Endothelial cell of umbilical vein (primary cell): ENCODE measurements around the gene ALLC. TPM values are rescaled to one million over a fixed set of nuclear protein-coding genes. Genes with fewer than 3 reads are reported as not detected.

ENCODE experiments used
- BruUV-seq: library from RNA; stranded (reverse); fragments of 400-500 nt; replicated peaks from 2 replicates; lab custom pipeline; 2021; lab: Mats Ljungman, UMichigan
- CTCF ChIA-PET: fragments of 300-600, 350-600 bp; sonication (Branson Sonifier 250); formaldehyde crosslinking; loops from one replicate; lab custom pipeline; 2021; ENCODE audit warnings: antibody characterized with exemption, inconsistent platforms; lab: Charles Lee
- POLR2A ChIA-PET: fragments of 300-600, 350-600 bp; sonication (Branson Sonifier 250); formaldehyde crosslinking; loops from one replicate; lab custom pipeline; 2021; ENCODE audit warnings: antibody characterized with exemption, inconsistent platforms; lab: Charles Lee
- DNase-seq: peaks from one replicate; pipeline ENCODE4 v3.0.0-alpha.2; 2011; ENCODE audit warnings: low read depth, low spot score
- FAIRE-seq: peaks from 2 replicates; lab custom pipeline; 2011; peaks lifted over from hg19 to GRCh38; lab: Jason Lieb, UNC
- H2AFZ ChIP-seq: 2 replicates; pipeline ENCODE4 v1.6.0; 2012; ENCODE audit warnings: low read depth, low read length, control low read depth, inconsistent platforms
- H3K27ac ChIP-seq: 2 replicates; pipeline ENCODE4 v1.5.1; 2011; ENCODE audit warnings: low read depth, mild to moderate bottlenecking, control low read depth, low read length, moderate library complexity; ENCODE audit not compliant: insufficient read depth
- H3K27me3 ChIP-seq, 2 experiments: 2 replicates each; pipeline versions ENCODE4 v1.6.0 to v1.6.1; 2011; ENCODE audit warnings: low read length in 2 of 2, mixed read lengths in 1 of 2; ENCODE audit not compliant: control insufficient read depth in 2 of 2, insufficient read depth in 2 of 2
- H3K36me3 ChIP-seq, 2 experiments: 2 replicates in 1 of 2; 3 replicates in 1 of 2; pipeline ENCODE4 v1.5.1; 2011; ENCODE audit warnings: low read length in 2 of 2, mild to moderate bottlenecking in 1 of 2, moderate library complexity in 1 of 2; ENCODE audit not compliant: control insufficient read depth in 2 of 2, insufficient read depth in 2 of 2; ENCODE audit errors: extremely low read depth in 1 of 2
- H3K4me1 ChIP-seq: 3 replicates; pipeline ENCODE4 v1.5.1; 2011; ENCODE audit warnings: mild to moderate bottlenecking, low read length; ENCODE audit not compliant: control insufficient read depth, insufficient read depth; ENCODE audit errors: extremely low read depth
- H3K4me2 ChIP-seq: 2 replicates; pipeline ENCODE4 v1.6.1; 2011; ENCODE audit warnings: low read length, control low read depth, mixed read lengths; ENCODE audit not compliant: insufficient read depth
- H3K4me3 ChIP-seq, 3 experiments: fragments of 200-600 bp in 1 of 3; sonication (generic), shearing (Covaris generic) in 1 of 3; replicated peaks in 1 of 3; 2 replicates each; pipeline ENCODE4 v1.5.1; 2011 to 2016; ENCODE audit warnings: control low read depth in 3 of 3, low read length in 3 of 3, mild to moderate bottlenecking in 2 of 3, inconsistent platforms in 1 of 3, low read depth in 1 of 3, moderate library complexity in 1 of 3; ENCODE audit not compliant: insufficient read depth in 1 of 3
- H3K79me2 ChIP-seq: 2 replicates; pipeline ENCODE4 v1.6.0; 2012; ENCODE audit warnings: low read length, inconsistent platforms; ENCODE audit not compliant: control insufficient read depth, insufficient read depth
- H3K9ac ChIP-seq: replicated peaks from 2 replicates; pipeline ENCODE3; 2011; ENCODE audit warnings: low read length, control low read depth; ENCODE audit not compliant: insufficient read depth; ENCODE audit errors: extremely low read depth
- H3K9me1 ChIP-seq: replicated peaks from 3 replicates; pipeline ENCODE4 v1.6.0; 2011; ENCODE audit warnings: mild to moderate bottlenecking, low read length; ENCODE audit not compliant: control insufficient read depth, insufficient read depth; ENCODE audit errors: extremely low read depth
- H3K9me3 ChIP-seq: replicated peaks from 2 replicates; pipeline ENCODE4 v1.5.1; 2012; ENCODE audit warnings: low read length, inconsistent platforms; ENCODE audit not compliant: control insufficient read depth, insufficient read depth
- H4K20me1 ChIP-seq: replicated peaks from 2 replicates; pipeline ENCODE3; 2011; ENCODE audit warnings: mild to moderate bottlenecking, low read length; ENCODE audit not compliant: control insufficient read depth, insufficient read depth; ENCODE audit errors: extremely low read depth
- CTCF ChIP-seq, 2 donors: IDR thresholded peaks; 1 replicate in 1 of 2; 2 replicates in 1 of 2; pipeline ENCODE4 v1.5.1; 2011; ENCODE audit warnings: low read length in 2 of 2, mild to moderate bottlenecking in 2 of 2, moderate library complexity in 2 of 2, control low read depth in 1 of 2, inconsistent platforms in 1 of 2, low read depth in 1 of 2; ENCODE audit not compliant: insufficient read depth in 1 of 2; ENCODE audit errors: extremely low read depth in 1 of 2
- EZH2 ChIP-seq: IDR thresholded peaks from 2 replicates; pipeline ENCODE4 v1.6.1; 2012; ENCODE audit warnings: borderline replicate concordance, low read depth, mild to moderate bottlenecking, moderate library complexity, low read length, inconsistent platforms; ENCODE audit not compliant: severe bottlenecking
- FOS ChIP-seq: IDR thresholded peaks from 2 replicates; pipeline ENCODE4 v1.6.1; 2011; ENCODE audit warnings: mild to moderate bottlenecking, low read length, moderate library complexity, borderline replicate concordance; ENCODE audit not compliant: insufficient read depth
- GATA2 ChIP-seq: IDR thresholded peaks from 2 replicates; pipeline ENCODE4 v1.7.0; 2011; ENCODE audit warnings: low read depth, mild to moderate bottlenecking, moderate library complexity, mixed read lengths, low read length; ENCODE audit not compliant: insufficient read length, insufficient read depth
- JUN ChIP-seq: IDR thresholded peaks from 2 replicates; pipeline ENCODE4 v1.6.1; 2011; ENCODE audit warnings: borderline replicate concordance, low read depth; ENCODE audit not compliant: insufficient read length, insufficient read depth
- MAX ChIP-seq: IDR thresholded peaks from 2 replicates; pipeline ENCODE4 v1.6.1; 2011; ENCODE audit not compliant: insufficient read depth, insufficient read length
- MYC ChIP-seq: IDR thresholded peaks from one replicate; pipeline ENCODE4 v1.6.1; 2011; ENCODE audit warnings: mild to moderate bottlenecking, low read depth, low read length
- POLR2A ChIP-seq: IDR thresholded peaks from 2 replicates; pipeline ENCODE4 v1.6.1; 2012; ENCODE audit warnings: low read depth, mild to moderate bottlenecking, control low read depth, low read length
- POLR2AphosphoS5 ChIP-seq: IDR thresholded peaks from 2 replicates; pipeline ENCODE4 v1.6.1; 2012; ENCODE audit warnings: low read depth, mild to moderate bottlenecking, control low read depth, low read length, moderate library complexity; ENCODE audit not compliant: insufficient read depth
- dilution Hi-C: fragments of 300-500 bp; cut with MboI; formaldehyde crosslinking; loops from one replicate; pipeline ENCODE4 v1.15.0; 2019; ENCODE audit warnings: low sequenced_read_pairs; ENCODE audit not compliant: extremely low pct_ligation_motif_present
- intact Hi-C: fragments of 100-400 bp; cut with micrococcal nuclease; formaldehyde crosslinking; loops from one replicate; pipeline ENCODE4 v1.10.0; 2022
- polyA plus RNA-seq, 4 experiments: library from polyadenylated mRNA; depleted of rRNA in 3 of 4; stranded (reverse) in 3 of 4; unstranded in 1 of 4; fragments of >200 nt; gene quantifications; 2 replicates each; pipeline versions ENCODE4 v1.2.1 to v1.2.3, GENCODE V29; 2011 to 2012; ENCODE audit warnings: missing spikeins in 1 of 4
- total RNA-seq: library from RNA; stranded (reverse); gene quantifications from 2 replicates; pipeline ENCODE4 v1.2.3, GENCODE V29; 2021

Gene ALLC
- total and polyA plus RNA-seq, 2 donors (not counting 3 experiments of a cell fraction or from before 2014, with no cell fraction given), result not detected

- no peaks in the 10 kb centered on the region for H3K4me1 ChIP-seq
- TF ChIP-seq JUN (no peak), POLR2AphosphoS5 (no peak), EZH2 (no peak)
- H3K4me2 ChIP-seq, result no peak overlapping the region
- H3K4me3 ChIP-seq, result no peak overlapping the region
- POLR2A ChIA-PET, result no interaction called here
- no peaks in the 10 kb centered on the region for H3K79me2 ChIP-seq
- no peaks in the 10 kb centered on the region for H3K27me3 ChIP-seq
- no peak overlapping the region for H3K9ac ChIP-seq
- no peaks in the 10 kb centered on the region for H4K20me1 ChIP-seq
- dilution Hi-C loops (no loop called here), intact Hi-C loops (no loop called here)
- H3K36me3 ChIP-seq, result no peaks in the 10 kb centered on the region
- no peak overlapping the region for H2AFZ ChIP-seq
- no peak for DNase-seq
- no peak overlapping the region for H3K27ac ChIP-seq
- no peak for FAIRE-seq
- H3K9me3 ChIP-seq, result no peaks in the 10 kb centered on the region
- CTCF ChIA-PET, result interaction anchor here (0.8 to 2.2 kb wide), 3 partner anchors 9 to 219 kb away, joined by 3 to 6 read pairs (median 4); no protein-coding TSS in a partner anchor
- BruUV-seq, result no TSS peak
- no peaks in the 10 kb centered on the region for H3K9me1 ChIP-seq
Observed at GRCh38 chr2:3642521-3643215, 15.3 kb upstream of the ALLC start.

GRCh38 chr2:3643371-3644245 lies 14.4 kb upstream of the ALLC start:
- no peak overlapping the region for H2AFZ ChIP-seq
- H3K36me3 ChIP-seq, result no peaks in the 10 kb centered on the region
- no peaks in the 10 kb centered on the region for H3K27me3 ChIP-seq
- H4K20me1 ChIP-seq, result no peaks in the 10 kb centered on the region
- no peak overlapping the region for H3K27ac ChIP-seq
- ChIA-PET POLR2A (no interaction called here), CTCF (no interaction called here)
- no peak overlapping the region for H3K9ac ChIP-seq
- H3K4me3 ChIP-seq, result no peak overlapping the region
- no peaks in the 10 kb centered on the region for H3K79me2 ChIP-seq
- no peak overlapping the region for H3K4me2 ChIP-seq
- TF ChIP-seq CTCF (IDR thresholded peaks at IDR 0.05; ENCODE audit: extremely low read depth in 1 of 2, insufficient read depth in 1 of 2, low read depth in 1 of 2, low read length in 2 of 2), result no peak
- TF ChIP-seq JUN, result no peak
- TF ChIP-seq MAX, result no peak
- TF ChIP-seq MYC, result no peak
- TF ChIP-seq POLR2A, result no peak
- TF ChIP-seq EZH2, result no peak
- no peak for TF ChIP-seq FOS
- no peak for TF ChIP-seq POLR2AphosphoS5
- no peak for TF ChIP-seq GATA2
- FAIRE-seq (no peak), DNase-seq (no peak)
- H3K4me1 ChIP-seq, result no peaks in the 10 kb centered on the region
- dilution Hi-C loops, result no loop called here
- intact Hi-C loops, result no loop called here
- H3K9me3 ChIP-seq, result no peaks in the 10 kb centered on the region
- BruUV-seq, result no TSS peak
- no peaks in the 10 kb centered on the region for H3K9me1 ChIP-seq
